KG1 (cell line): Measurements from ENCODE around the gene AIF1.
A peak's percentile ranks its signal among the peaks of the same experiment; 100 is the strongest.
"Not testable (repeated sequence)": the region's sequence is repeated elsewhere in the genome, so short reads cannot be mapped to it uniquely, and the experiment has no call there.

Source experiments
- DNase-seq: peaks from one replicate; lab custom pipeline; 2025; lab: John Stamatoyannopoulos, UW

The AIF1 gene

GRCh38 chr6:31580807-31581433 lies 34.1 kb upstream of the AIF1 start:
- peak; percentile 51 for DNase-seq

DNA sequence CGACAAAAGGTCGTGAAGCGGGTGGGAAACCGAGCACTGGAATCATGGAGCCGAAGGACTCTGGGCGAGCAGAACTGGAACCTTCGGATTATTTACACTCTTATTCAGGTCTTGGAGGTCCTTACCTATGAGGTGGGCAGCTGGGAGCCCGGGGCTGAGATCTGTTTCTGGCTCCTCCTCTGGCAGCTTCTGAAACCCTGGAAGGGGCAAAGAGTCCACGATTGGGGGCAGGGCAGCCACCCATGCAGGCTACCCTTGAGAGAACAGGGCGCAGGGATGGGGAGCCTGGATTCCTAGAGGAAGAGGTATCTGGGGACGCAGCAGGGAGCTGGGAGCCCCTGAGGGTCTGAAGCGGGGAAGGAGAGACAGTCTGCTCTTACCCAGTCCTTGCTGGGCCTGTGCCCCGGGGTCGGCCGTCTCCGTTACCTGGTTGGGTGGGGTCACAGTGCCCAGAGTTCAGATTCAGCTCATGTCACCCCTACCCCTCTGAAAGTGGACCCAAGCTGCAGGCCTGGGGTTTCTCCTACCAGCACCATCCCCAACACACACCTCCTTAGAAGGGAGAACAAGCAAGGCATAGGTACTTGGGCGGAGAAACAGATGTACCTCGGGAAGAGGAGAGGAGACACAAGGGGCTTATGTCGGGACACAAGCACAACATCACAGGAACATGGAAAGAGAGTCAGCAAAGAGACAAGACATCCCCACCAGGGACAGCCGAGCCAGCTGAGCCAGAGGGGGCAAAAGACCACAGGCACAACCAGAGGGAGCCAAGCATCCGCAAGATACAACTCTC lies 33.4 kb upstream of the AIF1 start:
- peak; percentile 40 for DNase-seq

- no peak for DNase-seq
These were observed 32.8 kb upstream of the AIF1 start, which contains the start of gene LTB for GRCh38 chr6:31582230-31582643. Gene LTB (minus strand): TSS chr6:31582424. CDS start chr6:31582417, 7 bp downstream.

GRCh38 chr6:31585491-31585890 lies 29.5 kb upstream of the AIF1 start:
- peak; percentile 90 for DNase-seq

- peak; percentile 90 for DNase-seq
These were observed 29.0 kb upstream of the AIF1 start, which contains the start of gene LST1 for GRCh38 chr6:31586008-31586407. Gene LST1 (plus strand): TSS chr6:31586277. CDS start chr6:31587300, 1,023 bp downstream.

DNA sequence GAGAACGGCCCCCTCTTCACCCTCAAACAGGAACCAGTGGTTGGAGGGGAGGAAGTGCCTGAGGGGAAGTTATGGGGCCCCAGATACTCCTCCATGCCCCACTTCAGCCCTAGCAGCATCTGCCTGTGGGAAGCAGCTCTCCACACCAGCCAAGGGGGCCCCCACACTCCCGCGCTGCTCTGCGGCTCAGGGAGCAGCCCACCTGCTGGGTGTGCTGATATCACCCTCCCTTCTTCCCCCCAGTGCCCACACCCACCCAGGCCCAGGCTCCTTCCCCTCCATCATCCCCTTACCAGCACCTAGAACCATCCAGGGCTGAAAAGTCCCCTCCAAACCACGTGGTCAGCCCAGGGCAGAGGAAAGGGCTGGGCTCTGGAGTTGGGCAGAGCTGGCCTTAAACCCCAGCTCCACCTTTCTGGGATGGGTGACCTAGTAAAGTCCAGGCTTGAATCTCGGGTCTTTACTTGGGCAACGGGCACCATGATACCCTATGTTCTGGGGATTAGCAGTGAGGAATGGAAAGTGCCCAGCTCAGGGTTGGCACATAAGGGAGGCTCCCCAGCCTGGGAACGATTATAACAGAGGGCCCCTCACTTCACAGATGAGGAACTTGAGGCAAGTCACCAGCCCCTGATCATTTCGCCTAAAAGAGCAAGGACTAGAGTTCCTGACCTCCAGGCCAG lies 28.3 kb upstream of the AIF1 start:
- peak; percentile 90 for DNase-seq

DNA sequence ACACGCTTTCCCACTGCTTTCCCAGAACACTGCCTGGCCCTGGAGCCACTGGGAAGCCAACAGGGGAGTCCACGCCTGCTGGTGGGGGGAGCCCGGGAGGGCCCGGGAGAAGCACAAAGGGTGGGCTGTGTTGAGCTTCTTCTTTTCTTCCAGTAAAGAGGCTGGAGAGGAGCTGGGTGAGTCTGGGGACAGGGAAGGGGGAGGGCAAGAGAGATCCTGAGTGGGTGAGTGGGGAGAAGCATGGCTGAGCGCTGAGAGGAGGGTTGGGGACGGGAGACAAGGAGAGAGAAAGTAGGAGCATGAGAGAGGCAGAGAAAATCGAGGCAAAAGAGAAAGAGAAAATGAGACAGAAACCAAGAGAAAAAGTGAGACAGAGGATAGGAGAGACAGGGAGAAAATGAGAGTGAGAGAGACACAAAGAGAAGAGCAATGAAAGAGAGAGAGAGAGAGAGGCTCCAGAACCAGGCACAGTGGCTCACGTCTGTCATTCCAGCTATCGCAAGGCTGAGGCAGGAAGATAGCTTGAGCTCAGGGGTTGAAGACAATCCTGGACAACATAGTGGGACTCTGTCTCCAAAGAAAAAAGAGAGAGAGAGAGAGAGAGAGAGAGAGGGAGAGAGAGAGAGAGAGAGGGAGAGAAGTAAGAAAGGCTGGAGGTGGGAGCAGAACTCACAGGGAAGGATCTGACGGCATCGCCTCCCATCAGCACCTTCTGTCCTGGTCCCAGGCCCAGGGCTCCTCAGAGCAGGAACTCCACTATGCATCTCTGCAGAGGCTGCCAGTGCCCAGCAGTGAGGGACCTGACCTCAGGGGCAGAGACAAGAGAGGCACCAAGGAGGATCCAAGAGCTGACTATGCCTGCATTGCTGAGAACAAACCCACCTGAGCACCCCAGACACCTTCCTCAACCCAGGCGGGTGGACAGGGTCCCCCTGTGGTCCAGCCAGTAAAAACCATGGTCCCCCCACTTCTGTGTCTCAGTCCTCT lies 26.9 kb upstream of the AIF1 start:
- DNase-seq, result no peak

- DNase-seq, result no peak
These were observed 26.0 kb upstream of the AIF1 start for GRCh38 chr6:31588871-31589650.

DNA sequence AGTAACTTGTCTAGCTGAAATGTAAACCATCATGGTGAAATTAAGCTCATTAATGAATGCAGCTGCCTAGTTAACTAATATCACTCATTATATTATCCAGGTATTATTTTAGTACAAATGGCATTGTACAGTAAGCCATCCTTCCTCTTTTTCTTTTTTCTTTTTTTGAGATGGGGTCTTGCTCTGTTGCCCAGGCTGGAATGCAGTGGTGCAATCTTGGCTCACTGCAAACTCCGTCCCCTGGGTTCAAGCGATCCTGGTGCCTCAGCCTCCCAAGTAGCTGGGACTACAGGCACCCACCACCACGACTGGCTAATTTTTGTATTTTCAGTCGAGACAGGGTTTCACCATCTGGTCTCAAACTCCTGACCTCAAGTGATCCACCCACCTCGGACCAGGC lies 24.3 kb upstream of the AIF1 start:
- DNase-seq, result not testable (repeated sequence)

DNA sequence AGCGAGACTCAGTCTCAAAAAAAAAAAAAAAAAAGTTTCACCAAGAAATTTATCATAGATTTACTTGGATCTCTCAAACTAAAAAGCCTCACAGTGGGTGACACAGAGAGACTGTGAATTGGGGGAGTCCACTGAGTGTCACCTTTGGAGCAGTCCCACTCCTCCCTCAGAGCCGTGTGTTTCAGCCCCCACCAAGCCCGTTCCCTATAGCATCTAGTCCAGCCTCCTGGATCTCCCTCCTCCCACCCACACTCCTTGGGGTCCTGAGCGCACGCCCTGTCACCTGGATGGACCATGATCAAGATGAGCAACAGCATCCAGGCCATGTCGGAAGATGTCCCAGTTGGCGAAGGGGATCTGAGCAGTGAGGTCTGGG lies 22.6 kb upstream of the AIF1 start:
- DNase-seq, result no peak

DNA sequence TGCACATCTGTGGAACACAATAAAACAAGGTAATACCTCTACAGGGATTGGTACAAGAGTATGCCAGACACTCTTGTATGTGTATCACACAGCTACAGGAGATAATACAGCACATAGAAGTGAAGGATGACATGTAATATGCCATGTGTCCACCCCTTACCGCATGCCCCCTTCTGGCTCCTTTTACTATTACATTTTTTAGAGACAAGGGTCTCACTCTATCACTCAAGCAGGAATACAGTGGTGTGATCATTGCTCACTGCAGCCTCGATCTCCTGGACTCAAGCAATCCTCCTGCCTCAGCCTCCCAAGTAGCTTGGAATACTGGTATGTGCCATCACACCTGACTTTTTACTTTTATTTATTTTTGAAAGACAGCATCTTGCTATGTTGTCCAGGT lies 18.0 kb upstream of the AIF1 start:
- peak; percentile 40 for DNase-seq

DNA sequence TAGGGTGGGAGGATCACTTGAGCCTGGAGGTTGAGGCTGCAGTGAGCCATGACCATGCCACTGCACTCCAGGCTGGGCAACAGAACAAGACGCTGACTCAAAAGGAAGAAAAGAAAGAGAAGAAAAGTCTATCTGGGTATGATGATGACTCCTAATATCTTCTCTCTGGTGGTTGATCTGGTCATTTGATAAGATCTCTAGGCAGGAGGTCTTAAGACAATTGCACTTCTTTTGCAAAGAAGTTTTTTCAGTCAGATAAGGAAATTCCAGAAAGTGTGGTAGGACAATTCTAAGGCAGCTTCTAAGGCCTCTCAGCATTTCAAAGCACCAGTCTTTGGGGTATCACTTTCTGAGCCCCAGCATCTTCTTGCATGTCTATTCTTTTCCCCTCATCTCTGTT lies 7.7 kb upstream of the AIF1 start:
- DNase-seq, result no peak

DNA sequence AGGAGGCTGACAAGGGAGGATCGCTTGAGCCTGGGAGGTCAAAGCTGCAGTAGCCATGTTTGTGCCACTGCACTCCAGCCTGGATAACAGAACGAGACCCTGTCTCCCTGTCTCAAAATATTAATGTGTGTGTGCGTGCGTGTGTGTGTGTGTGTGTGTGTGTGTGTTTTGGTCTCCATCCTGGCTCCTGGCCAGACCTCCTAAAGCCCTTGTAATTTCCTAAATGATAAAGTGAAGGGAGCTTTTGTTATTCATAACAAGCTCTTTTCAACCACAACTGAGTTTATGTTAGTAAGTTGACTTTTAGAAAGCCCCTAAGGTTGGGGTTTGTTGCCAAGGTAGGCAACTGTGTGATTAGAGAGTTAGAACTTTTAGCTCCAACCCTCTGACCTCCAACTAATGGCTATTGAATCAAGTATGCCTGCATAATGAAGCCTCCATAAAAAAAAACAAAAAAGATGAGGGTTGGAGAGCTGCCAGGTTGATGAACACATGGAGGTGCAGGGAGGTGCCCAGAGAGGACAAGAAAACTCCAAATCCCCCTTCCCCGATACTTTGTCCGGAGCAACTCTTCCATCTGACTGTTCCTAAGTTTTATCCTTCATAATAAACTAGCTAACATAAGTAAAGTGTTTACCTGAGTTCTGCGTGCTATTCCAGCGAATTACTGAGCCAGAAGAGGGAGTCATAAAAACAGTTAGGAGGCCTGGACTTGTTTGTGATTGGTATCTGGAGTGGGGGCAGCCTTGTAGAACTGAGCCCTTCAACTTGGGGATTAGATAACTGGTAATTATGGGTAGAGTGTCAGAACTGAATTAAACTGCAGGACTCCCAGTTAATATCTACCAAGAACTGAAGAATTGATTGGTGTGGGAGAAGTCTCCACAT lies 5.3 kb upstream of the AIF1 start:
- no peak for DNase-seq

DNA sequence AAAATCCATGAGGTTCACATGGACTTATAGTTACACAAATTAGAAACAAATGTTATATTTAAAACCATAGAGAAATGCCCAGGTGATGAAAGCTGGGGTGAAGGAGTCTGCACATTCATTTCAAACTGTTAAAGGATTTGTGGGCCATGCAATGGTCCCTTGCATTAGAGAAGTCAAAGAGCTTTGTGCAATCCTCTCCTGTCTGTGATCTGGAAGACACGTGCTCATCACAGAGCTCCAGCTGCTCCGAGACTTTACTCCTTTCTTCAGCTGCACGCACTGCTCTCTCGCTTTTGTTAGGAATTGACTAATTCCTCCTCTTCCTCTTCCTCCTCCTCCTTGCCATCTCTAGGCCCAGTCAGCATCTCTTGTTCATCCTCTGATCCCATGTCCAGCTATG lies 4.1 kb upstream of the AIF1 start:
- DNase-seq, result no peak

DNA sequence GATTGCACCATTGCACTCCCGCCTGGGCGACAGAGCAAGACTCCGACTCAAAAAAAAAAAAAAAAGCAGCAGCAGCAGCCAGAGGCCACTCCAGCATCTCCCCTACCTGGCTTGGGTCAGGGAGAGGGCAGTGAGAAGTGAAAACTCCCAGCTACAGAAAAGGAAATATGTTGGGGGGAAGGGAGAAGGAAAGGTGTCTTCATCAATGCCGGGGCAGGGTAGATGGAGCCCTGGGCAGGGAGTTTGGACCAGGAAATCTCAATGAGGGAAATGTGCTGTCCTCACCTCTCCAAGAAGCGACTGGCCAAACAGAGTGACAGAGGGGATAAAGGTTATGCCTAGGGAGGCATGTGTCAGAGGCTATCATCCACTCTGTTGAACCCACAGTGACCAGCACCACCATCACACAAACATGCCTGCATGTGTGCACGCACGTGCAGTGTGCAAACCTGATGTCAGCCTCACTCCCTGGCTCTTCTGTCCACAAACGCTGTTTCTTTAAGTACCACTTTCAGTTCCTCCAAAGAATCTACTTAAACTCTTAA lies 887 bp upstream of the AIF1 start:
- no peak for DNase-seq

DNA sequence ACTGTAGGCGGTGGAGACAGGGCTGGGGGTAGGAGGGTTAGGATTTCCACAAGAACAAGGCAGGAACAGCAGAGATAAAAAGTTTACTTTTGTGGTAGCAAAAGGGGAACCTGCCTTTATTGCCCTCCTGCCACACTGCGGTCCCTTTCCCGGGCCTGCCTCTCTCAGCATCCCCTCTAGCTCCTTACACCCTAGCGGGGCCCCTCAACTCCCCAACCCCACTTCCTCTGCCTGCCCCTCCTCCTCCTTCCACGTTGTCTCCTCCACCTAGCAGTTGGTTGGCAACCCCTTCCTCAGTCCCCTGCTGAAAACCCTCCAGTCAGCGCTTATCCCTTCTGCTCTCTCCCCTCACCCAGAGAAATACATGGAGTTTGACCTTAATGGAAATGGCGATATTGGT lies 714 bp downstream of the AIF1 start:
- peak; percentile 65 for DNase-seq

- DNase-seq, result no peak
These were observed 2.0 kb downstream of the AIF1 start for GRCh38 chr6:31617010-31617409.

DNA sequence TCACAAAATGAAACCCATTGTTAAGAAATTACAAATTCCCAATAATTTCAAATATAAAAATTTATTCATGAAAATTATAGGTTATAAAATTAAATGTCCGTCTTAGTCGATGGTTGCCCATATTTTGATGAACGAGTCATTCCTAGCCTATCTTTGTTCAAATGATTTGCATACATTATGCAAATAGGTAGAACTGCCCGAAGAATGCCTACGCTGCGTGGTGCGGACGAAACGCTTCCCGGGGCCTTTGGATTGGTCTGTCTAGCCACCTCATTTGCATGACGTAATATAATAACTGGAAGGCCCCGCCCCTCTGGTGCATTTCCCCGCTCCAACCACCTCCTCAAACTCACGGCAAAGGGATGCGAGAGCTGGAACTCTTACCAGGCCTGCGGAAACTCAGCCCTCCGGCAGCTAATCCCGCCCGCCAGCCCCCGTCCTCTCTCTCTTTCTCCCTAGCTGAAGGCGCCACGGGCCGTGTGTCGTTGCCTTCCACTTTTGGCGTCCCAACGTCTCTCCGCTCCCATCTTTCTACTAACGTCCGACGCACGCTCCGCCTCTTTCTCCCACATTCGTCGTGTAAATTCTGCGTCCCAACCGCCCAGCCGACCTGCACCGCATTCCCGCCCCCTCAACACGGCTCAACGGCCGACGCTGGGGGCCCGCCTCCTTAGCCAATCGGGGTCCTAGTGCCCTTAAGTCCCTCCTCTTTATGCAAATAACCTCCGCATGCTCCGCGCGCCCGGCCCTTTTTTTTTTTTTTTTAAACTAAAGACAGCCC lies 5.0 kb downstream of the AIF1 start:
- DNase-seq, result peak; percentile 99
